ENCODE data around the gene NXPH2. TPM values are rescaled to one million over a fixed set of nuclear protein-coding genes. Genes with fewer than 3 reads are reported as not detected.

Gene NXPH2
- total RNA-seq, 1 donor = not detected

DNA sequence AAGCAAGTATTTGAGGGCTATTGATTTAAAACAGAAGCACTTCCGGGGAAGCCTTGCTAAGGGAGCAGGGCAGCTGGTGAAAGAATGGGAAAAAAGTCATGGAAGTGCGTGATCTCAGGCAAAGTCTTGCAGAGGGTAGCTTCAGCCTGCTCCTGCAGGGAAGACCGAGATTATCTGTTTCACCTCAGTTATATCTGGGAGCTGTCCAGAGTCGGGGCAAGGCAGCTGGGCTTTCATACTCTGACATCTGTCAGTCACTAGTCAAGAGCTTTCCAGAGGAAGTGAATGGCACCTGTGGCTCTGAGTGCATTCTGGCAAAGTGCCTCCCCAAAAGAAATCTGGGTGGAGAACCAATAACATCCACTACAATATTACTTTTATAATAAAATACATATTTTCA is 8.7 kb downstream of the NXPH2 start:
- Histone ChIP-seq H3K4me1 (ENCODE audit: insufficient read depth, low read length) (no peaks in the 10 kb centered on the region), H3K4me2 (ENCODE audit: insufficient read depth, low read length) (no peak overlapping the region), H3K9me3 (ENCODE audit: low read depth, low read length) (no peaks in the 10 kb centered on the region), H3K27me3 (ENCODE audit: insufficient read depth, low read length) (no peaks in the 10 kb centered on the region), H3K79me2 (ENCODE audit: insufficient read depth, low read length) (no peaks in the 10 kb centered on the region), H3K36me3 (ENCODE audit: insufficient read depth, low read length) (no peaks in the 10 kb centered on the region), H3K4me3 (ENCODE audit: insufficient read depth, low read length) (no peak overlapping the region), H4K20me1 (ENCODE audit: insufficient read depth, low read length) (no peaks in the 10 kb centered on the region), H3K27ac (ENCODE audit: low read depth, low read length) (no peak overlapping the region), H2AFZ (ENCODE audit: low read length) (no peak overlapping the region)
- TF ChIP-seq, protein P1, sequence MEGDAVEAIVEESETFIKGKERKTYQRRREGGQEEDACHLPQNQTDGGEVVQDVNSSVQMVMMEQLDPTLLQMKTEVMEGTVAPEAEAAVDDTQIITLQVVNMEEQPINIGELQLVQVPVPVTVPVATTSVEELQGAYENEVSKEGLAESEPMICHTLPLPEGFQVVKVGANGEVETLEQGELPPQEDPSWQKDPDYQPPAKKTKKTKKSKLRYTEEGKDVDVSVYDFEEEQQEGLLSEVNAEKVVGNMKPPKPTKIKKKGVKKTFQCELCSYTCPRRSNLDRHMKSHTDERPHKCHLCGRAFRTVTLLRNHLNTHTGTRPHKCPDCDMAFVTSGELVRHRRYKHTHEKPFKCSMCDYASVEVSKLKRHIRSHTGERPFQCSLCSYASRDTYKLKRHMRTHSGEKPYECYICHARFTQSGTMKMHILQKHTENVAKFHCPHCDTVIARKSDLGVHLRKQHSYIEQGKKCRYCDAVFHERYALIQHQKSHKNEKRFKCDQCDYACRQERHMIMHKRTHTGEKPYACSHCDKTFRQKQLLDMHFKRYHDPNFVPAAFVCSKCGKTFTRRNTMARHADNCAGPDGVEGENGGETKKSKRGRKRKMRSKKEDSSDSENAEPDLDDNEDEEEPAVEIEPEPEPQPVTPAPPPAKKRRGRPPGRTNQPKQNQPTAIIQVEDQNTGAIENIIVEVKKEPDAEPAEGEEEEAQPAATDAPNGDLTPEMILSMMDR (IDR thresholded peaks at IDR 0.05; ENCODE audit: extremely low read depth, low read depth, low read length) = no peak
- no peak for DNase-seq (ENCODE audit: insufficient read length, low spot score, missing footprints)

DNA sequence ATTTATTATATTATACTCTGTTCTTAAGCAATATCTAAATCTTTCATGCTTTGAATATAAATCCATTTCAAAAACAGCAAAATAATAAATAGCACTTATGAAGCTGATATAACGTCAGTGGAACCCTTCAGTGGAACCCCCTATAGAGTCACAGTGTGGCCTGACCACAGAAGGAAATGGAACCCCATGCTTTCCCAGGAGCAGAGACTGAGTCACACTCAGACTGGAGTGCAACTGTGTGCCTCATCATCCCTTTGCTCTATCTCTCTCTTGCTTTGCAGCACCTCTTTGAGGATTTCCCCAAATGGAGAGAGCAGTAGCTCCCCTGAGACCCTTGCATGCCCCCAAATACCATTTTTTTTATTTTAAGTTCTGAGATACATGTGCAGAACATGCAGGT is 13.1 kb downstream of the NXPH2 start:
- no peak overlapping the region for H3K27ac ChIP-seq (ENCODE audit: low read depth, low read length)
- DNase-seq (ENCODE audit: insufficient read length, low spot score, missing footprints) = no peak
- H3K79me2 ChIP-seq (ENCODE audit: insufficient read depth, low read length) = no peaks in the 10 kb centered on the region
- TF ChIP-seq, protein P1 (IDR thresholded peaks at IDR 0.05; ENCODE audit: extremely low read depth, low read depth, low read length) = no peak
- H3K36me3 ChIP-seq (ENCODE audit: insufficient read depth, low read length) = no peaks in the 10 kb centered on the region
- H3K4me3 ChIP-seq (ENCODE audit: insufficient read depth, low read length) = no peak overlapping the region
- H2AFZ ChIP-seq (ENCODE audit: low read length) = no peak overlapping the region
- H3K4me1 ChIP-seq (ENCODE audit: insufficient read depth, low read length) = no peaks in the 10 kb centered on the region
- no peaks in the 10 kb centered on the region for H4K20me1 ChIP-seq (ENCODE audit: insufficient read depth, low read length)
- H3K4me2 ChIP-seq (ENCODE audit: insufficient read depth, low read length) = no peak overlapping the region
- no peaks in the 10 kb centered on the region for H3K27me3 ChIP-seq (ENCODE audit: insufficient read depth, low read length)
- no peaks in the 10 kb centered on the region for H3K9me3 ChIP-seq (ENCODE audit: low read depth, low read length)

DNA sequence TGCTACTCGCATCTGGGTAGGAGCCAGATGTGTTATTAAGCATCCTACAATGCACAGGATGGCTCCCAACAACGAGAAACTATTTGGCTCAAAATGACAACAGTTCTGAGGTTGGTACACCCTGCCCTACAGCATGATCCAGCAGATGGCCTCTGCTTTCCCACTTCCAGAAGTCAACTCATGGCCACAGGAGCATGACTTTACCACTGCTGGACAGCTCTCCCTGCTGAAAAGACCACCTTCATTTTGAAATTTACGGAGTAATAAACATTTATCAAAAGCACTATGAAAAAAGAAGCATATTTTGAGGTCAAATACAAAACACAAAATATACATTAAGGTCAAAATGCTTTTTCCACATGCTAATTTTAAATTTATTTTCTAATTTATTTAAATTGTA is 13.7 kb downstream of the NXPH2 start:
- no peak overlapping the region for H3K27ac ChIP-seq (ENCODE audit: low read depth, low read length)
- no peaks in the 10 kb centered on the region for H3K79me2 ChIP-seq (ENCODE audit: insufficient read depth, low read length)
- H3K4me3 ChIP-seq (ENCODE audit: insufficient read depth, low read length) = no peak overlapping the region
- no peak overlapping the region for H2AFZ ChIP-seq (ENCODE audit: low read length)
- H3K27me3 ChIP-seq (ENCODE audit: insufficient read depth, low read length) = no peaks in the 10 kb centered on the region
- H3K36me3 ChIP-seq (ENCODE audit: insufficient read depth, low read length) = no peaks in the 10 kb centered on the region
- no peaks in the 10 kb centered on the region for H3K9me3 ChIP-seq (ENCODE audit: low read depth, low read length)
- TF ChIP-seq, protein P1 (IDR thresholded peaks at IDR 0.05; ENCODE audit: extremely low read depth, low read depth, low read length) = no peak
- no peak overlapping the region for H3K4me2 ChIP-seq (ENCODE audit: insufficient read depth, low read length)
- no peak for DNase-seq (ENCODE audit: insufficient read length, low spot score, missing footprints)
- no peaks in the 10 kb centered on the region for H3K4me1 ChIP-seq (ENCODE audit: insufficient read depth, low read length)
- no peaks in the 10 kb centered on the region for H4K20me1 ChIP-seq (ENCODE audit: insufficient read depth, low read length)

DNA sequence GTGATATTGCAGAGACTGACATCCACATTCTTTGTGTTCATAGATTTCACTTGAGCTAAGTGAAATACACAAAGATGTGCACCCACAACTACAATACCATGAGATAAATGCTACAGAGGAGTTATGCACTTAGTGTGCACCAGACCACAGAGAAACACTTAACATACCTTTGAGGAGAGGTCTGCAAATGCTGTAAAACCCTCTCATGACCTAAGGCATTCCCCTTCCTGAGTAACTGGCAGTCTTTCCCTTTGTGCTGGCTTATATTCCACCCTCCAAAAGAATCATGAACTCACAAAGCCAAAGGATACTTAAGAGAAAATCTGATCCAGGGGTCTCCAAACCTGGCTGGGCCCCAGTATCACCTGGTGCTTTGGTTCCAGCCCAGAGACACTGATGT is 16.2 kb downstream of the NXPH2 start:
- H3K9me3 ChIP-seq (ENCODE audit: low read depth, low read length) = no peaks in the 10 kb centered on the region
- TF ChIP-seq, protein P1 (IDR thresholded peaks at IDR 0.05; ENCODE audit: extremely low read depth, low read depth, low read length) = no peak

More for the DNA sequence above, 16.2 kb downstream of the NXPH2 start:
- no peak overlapping the region for H2AFZ ChIP-seq (ENCODE audit: low read length)
- no peaks in the 10 kb centered on the region for H4K20me1 ChIP-seq (ENCODE audit: insufficient read depth, low read length)
- DNase-seq (ENCODE audit: insufficient read length, low spot score, missing footprints) = no peak
- no peak overlapping the region for H3K4me3 ChIP-seq (ENCODE audit: insufficient read depth, low read length)
- no peaks in the 10 kb centered on the region for H3K36me3 ChIP-seq (ENCODE audit: insufficient read depth, low read length)
- no peaks in the 10 kb centered on the region for H3K79me2 ChIP-seq (ENCODE audit: insufficient read depth, low read length)
- H3K4me1 ChIP-seq (ENCODE audit: insufficient read depth, low read length) = no peaks in the 10 kb centered on the region
- no peak overlapping the region for H3K27ac ChIP-seq (ENCODE audit: low read depth, low read length)
- H3K27me3 ChIP-seq (ENCODE audit: insufficient read depth, low read length) = no peaks in the 10 kb centered on the region
- H3K4me2 ChIP-seq (ENCODE audit: insufficient read depth, low read length) = no peak overlapping the region
